SH-SY5Y (cell line): ENCODE measurements around the gene ADCY9.

Experiments used
- GATA2 ChIP-seq: IDR thresholded peaks from 2 replicates; pipeline ENCODE4 v1.6.1; 2011; ENCODE audit warnings: mild to moderate bottlenecking, low read depth, low read length
- GATA3 ChIP-seq: IDR thresholded peaks from 2 replicates; pipeline ENCODE4 v1.6.1; 2011; ENCODE audit warnings: low read depth, mild to moderate bottlenecking, low read length, moderate library complexity

DNA sequence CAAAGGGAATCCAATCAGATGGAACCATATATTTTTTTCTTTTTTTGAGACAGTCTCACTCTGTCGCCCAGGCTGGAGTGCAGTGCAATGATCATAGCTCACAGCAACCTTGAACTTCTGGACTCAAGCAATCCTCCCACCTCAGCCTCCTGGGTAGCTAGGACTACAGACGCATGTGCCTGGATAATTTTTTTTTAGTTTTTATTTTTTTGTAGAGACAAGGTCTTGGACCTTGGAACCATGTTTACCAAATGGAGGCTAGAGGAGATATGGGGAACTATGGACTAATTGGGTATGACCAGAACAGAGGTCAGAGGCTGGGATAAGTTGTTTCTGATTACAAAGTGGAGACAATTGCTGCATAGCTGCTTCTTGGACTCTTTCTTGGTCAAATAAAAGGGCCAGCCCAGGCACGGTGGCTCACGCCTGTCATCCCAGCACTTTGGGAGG is 41.2 kb upstream of the ADCY9 start:
- TF ChIP-seq GATA2, result no peak
- no peak for TF ChIP-seq GATA3
